SK-N-MC (cell line): ENCODE data around the gene OR6C65.

ENCODE experiments used
- DNase-seq: peaks from one replicate; pipeline ENCODE4 v3.0.0-alpha.2; 2011; ENCODE audit warnings: low read depth, low spot score
- H3K27ac ChIP-seq: fragments of 200-600 bp; sonication (generic); 2 replicates; pipeline ENCODE4 v1.5.1; 2016; ENCODE audit warnings: mixed run types
- H3K36me3 ChIP-seq: fragments of 200-600 bp; sonication (generic); 2 replicates; pipeline ENCODE4 v1.6.1; 2017; ENCODE audit warnings: antibody characterized with exemption, low read length, mixed read lengths; ENCODE audit not compliant: insufficient read depth
- H3K4me3 ChIP-seq: fragments of 200-600 bp; sonication (generic); 2 replicates; pipeline ENCODE4 v1.5.1; 2016
- H3K9ac ChIP-seq: fragments of 200-600 bp; sonication (generic); 2 replicates; pipeline ENCODE4 v1.8.0; 2017; ENCODE audit warnings: mixed run types, mixed read lengths; ENCODE audit not compliant: insufficient read length
- H3K9me3 ChIP-seq: fragments of 200-600 bp; sonication (generic); 2 replicates; pipeline ENCODE4 v1.6.1; 2017; ENCODE audit warnings: low read depth, mild to moderate bottlenecking, antibody characterized with exemption, low read length, moderate library complexity, mixed read lengths
- EZH2 ChIP-seq: fragments of 200-600 bp; sonication (generic); IDR thresholded peaks from one replicate; pipeline ENCODE4 v1.6.1; 2017; ENCODE audit warnings: antibody characterized with exemption
- FOXP2 ChIP-seq: optimal IDR thresholded peaks from 2 replicates; pipeline ENCODE3; 2011; ENCODE audit warnings: mild to moderate bottlenecking, moderate library complexity; ENCODE audit not compliant: insufficient read depth; ENCODE audit errors: extremely low read length, control extremely low read depth
- POLR2AphosphoS5 ChIP-seq: IDR thresholded peaks from 2 replicates; pipeline ENCODE4 v1.6.1; 2012; ENCODE audit warnings: mild to moderate bottlenecking, low read depth, low read length, borderline replicate concordance

OR6C65 gene

GRCh38 chr12:55445357-55445756 is 45.0 kb downstream of the OR6C65 start:
- no peaks in the 10 kb centered on the region for H3K36me3 ChIP-seq
- no peak overlapping the region for H3K27ac ChIP-seq
- TF ChIP-seq FOXP2 (no peak), EZH2 (no peak), POLR2AphosphoS5 (no peak)
- no peaks in the 10 kb centered on the region for H3K9me3 ChIP-seq
- no peak overlapping the region for H3K4me3 ChIP-seq
- no peak overlapping the region for H3K9ac ChIP-seq
- no peak for DNase-seq

- no peaks in the 10 kb centered on the region for H3K9me3 ChIP-seq
- H3K9ac ChIP-seq: no peak overlapping the region
- no peak for DNase-seq
- no peak overlapping the region for H3K4me3 ChIP-seq
- TF ChIP-seq POLR2AphosphoS5 (no peak), EZH2 (no peak), FOXP2 (no peak)
- no peaks in the 10 kb centered on the region for H3K36me3 ChIP-seq
- no peak overlapping the region for H3K27ac ChIP-seq
Observed at GRCh38 chr12:55446326-55446725, 46.0 kb downstream of the OR6C65 start.

- Histone ChIP-seq H3K9me3 (no peaks in the 10 kb centered on the region), H3K27ac (no peak overlapping the region), H3K4me3 (no peak overlapping the region), H3K36me3 (no peaks in the 10 kb centered on the region), H3K9ac (no peak overlapping the region)
- DNase-seq: no peak
- TF ChIP-seq EZH2: no peak
Observed at GRCh38 chr12:55448825-55449224, 48.5 kb downstream of the OR6C65 start.
